SKM-1 (cell line): ENCODE data around the gene LDLRAD3.
A peak's percentile ranks its signal among the peaks of the same experiment; 100 is the strongest.

Experiments used
- DNase-seq: peaks from one replicate; lab custom pipeline; 2025; ENCODE audit not compliant: unreplicated experiment; lab: John Stamatoyannopoulos, UW

Gene LDLRAD3

DNA sequence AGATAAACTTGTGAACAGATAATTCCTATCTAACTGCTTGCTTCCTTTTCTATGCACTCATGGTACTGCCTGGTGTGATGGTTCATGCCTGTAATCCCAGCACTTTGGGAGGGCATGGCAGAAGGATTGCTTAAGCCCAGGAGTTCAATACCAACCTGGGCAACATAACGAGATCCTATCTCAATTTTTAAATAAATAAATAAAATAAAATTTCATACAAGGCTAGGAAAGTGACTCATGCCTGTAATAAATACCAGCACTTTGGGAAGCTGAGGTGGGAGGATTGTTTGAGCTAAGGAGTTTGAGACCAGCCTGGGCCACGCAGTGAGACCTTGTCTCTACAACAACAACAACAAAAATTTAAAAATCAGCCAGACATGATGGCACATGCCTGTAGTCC is 178.8 kb downstream of the LDLRAD3 start:
- no peak for DNase-seq

DNA sequence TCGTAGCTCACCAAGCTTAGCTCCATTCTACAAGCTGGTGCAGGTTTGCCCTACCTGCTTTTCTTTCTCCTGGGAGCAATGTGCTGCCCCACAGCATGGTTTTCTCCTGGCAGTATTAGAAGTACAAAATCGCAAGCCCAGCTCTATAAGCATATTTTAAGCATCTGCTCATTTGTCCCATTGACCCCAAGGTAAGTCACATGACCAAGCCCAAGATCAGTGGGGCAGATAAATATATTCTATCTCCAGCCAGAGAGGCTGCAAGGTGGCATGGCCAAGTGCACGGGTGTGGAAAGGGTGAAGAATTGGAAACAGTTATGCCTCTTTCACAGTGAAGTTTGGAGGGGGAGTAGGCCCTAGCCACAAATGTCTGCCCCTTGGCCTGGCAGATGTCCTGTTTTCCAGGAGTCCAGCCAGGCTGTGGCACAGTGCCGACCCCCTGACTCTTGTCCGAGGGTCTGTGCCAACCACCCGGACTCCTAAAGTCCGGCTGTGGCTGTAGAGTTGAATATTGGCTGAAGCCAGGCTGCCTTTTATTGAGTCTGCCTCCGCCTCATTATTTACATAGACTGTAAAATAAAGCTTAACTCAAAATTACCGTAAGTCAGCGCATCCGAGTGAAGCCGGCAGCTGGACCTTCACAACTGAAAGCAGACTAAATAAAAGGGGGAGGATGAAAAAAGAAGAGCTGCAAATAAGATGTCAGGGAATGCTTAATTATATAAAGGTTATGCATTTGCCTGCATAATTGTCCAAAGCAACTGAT is 179.7 kb downstream of the LDLRAD3 start:
- no peak for DNase-seq

DNA sequence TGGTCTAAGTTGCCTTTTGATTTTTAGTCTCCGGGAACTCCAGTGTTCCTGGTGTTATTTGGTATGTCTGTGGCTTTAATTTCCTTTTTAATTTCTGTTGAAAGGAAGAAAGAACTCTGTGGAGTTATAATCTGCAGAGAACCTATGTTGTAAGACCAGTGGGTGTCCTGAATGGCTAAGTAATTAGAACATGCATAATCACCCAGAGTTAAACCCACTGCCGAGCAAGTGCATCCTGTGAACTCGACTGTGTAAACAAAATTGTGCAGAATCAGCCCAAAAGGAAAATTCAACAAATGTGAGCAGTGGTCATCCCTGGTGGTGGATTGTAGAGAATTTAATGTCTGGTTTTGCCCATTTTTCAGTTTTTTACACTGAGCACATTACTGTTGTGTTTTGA is 182.8 kb downstream of the LDLRAD3 start:
- no peak for DNase-seq

DNA sequence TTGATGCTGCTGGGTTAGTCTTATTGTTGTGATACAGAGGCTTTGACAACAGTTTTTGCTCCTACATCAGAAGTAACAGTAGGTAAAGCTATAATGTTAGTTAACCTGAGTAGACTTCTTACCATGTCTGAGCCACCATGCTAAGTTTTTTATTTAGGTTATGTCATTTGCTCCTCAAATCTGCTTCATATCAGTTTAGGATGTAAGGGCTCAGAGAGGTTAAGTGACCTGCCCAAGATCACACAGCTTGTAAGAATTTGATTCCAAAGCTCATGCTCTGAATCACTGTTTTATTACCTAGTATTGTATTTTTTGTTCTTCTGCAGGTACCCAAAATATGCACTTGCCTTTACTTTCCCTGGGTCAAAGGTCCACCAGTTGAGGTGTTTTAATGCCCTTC is 183.7 kb downstream of the LDLRAD3 start:
- DNase-seq, result no peak

DNA sequence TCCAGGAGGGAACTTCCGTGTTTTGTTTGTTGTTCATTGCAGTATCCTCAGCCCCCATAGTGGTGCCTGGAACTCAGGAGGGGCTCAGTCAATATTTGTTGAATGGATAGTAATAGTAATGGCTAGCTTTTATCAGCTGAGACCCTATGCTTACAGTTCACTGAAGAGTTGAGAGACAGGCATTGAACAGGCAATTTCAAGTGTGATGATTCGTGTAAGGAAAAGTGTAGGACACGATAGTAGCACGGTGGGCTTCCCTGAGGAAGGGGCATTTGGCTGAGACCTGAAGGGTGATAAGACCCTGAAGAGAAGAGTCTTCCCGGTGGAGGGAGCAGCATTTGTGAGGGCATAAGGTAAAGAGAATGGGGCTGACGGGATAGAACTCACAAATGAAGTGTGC is 186.1 kb downstream of the LDLRAD3 start:
- no peak for DNase-seq

DNA sequence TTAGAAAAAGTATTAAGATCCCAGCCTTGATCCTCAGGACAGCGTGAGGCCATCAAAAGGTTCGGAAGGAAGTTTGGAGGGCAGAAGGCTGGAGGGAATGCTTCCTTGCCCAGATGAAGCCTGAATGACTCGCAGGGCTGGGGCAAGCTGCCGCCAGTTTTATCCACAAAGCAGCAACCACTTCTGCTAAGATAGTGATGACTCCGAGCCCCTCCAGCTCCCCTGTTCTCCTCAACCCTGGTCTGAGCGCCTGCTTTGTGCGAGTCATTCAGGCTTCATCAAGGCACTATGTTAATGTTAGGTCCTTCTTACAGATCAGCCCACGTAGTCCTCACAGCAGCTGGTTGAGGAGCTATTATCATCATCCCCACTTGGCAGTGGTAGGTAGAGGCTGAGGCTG is 186.5 kb downstream of the LDLRAD3 start:
- no peak for DNase-seq

DNA sequence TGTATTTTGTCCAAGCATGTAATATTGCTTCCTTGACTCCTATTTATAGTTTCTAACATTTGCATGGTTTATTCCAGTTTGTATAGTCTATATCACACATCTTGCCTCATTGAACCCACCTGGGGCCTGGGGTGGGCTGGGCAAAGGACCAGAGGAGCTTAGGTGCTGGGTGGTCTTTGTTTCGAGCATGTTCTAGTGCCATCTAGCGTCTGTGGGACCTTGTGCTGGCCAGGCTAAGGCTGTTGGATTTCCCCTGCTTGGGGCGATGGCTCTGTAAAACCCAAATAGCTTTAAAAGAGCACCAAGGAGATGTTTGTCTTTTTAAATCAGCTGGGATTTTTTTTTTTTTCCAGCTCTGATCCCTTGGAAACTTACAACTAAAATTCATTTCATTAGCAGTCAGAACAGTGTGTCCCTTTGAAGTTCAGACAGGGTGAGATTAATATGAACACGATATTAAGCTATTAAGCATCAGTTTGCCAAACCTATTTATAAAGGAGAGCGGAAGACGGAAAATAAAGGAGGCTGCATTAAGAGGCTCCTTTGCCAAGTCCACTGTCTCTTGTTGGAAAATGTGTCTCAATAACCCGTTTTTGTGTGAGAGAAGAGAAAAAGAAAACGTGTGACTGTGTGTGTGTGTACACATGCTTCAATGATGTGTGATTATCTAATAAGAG is 188.0 kb downstream of the LDLRAD3 start:
- no peak for DNase-seq

DNA sequence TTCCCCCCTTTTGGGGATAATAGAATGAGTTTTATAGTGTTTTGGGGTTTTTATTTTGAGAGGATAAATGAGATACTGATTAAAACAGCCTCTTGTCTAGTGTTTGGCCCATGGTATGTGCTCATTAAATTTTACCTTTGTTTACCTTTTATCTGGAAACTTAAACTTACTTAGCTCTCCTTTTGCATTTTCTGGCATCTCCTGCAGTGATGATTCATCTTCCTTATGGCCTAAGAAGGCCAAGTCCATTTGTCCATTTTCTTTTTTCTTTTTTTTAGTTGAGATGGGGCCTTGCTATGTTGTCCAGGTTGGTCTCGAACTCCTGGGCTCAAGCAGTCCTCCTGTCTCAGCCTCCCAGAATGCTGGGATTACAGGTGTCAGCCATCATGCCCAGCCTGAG is 189.1 kb downstream of the LDLRAD3 start:
- no peak for DNase-seq

DNA sequence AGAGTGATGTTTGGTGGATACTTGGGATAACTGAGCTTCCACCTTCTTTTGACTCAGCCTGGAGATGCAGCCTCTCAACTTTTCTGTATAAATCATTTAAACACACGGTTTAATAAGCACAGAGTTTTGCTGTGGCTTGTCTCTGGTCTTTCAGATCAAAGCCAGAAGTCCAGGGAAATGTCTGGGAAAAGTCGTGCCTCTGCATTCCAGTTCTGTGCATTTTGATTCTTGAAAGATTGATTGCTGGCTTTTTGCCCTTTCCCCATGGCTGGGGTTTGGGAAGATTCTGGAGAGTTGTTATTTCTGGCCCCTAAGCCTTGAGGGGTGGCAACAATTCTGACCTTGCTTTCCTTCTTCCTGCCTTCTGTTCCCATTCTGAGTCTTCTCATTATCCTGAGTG is 191.2 kb downstream of the LDLRAD3 start:
- DNase-seq, result no peak

DNA sequence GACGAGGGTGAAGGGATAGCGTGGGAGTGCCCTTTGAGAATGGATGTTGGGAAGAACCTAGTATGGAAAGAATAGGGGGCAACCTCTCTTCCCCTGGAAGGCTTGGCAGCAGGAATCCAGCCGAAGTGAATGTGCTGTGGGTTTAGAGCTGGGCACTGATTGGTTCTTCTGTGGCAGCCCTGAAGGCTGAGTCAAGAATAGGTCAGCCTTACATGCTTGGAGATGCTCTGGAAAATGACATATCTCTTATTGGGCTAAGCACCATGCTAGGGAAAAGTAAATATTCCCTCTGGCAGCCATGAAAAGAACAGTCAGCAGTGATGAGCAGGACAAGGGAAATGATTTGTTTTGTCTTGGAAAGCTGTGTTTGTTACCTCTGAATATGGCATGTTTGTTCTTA is 195.9 kb downstream of the LDLRAD3 start:
- no peak for DNase-seq

DNA sequence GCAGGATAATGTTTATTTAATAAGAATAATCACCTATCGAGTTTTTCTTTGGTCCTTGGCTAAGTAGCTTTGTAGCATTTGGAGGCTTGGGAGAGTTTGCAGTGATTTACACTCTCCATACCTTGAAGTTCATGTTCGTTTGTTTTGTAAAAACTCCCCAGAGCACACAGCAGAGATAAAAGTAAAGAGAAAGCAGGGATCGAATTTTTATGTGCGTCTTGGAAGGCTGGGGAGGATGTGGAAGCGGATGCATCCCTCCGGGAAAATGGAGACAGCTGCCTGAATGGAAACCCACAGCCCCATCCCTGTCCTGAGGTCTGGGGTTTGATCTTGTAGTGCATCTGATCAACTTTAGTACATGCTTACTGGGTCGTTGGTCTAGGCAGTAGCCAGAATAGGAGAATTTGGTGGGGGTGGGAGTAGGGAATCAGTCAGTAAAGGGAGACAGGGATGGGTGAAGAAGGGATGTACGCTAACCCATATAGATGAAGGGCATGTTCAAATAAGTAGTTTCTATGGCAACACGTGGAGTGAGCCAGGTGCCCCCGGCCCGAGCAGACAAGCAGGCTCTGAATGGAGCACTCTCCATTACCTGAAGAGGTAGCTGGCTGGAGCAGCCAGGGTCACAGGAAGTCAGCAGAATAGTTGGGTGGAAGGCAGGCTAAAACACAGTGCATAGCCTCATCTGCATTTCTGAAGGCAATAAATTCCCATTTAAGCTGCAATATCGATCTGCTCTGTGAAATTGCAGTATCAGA is 197.5 kb downstream of the LDLRAD3 start:
- no peak for DNase-seq

DNA sequence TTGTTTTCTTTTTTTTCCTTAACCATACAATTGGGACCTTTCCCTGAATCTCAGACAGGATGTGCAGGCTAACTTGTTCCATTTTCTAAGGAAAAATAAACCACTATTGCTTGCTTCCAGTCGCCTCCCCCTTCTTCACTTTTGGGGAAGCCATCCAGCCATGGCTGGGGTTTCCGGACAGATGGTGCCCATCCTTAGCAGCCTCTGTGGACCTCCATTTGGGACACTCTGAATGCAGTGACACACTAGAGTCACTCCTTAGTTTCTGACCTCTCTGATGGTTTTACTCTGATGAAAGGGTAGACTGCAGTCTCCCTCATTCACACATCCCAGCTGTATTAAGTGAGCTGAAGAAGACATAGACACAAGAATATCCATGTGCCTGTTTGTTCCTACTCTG is 198.1 kb downstream of the LDLRAD3 start:
- DNase-seq, result no peak

DNA sequence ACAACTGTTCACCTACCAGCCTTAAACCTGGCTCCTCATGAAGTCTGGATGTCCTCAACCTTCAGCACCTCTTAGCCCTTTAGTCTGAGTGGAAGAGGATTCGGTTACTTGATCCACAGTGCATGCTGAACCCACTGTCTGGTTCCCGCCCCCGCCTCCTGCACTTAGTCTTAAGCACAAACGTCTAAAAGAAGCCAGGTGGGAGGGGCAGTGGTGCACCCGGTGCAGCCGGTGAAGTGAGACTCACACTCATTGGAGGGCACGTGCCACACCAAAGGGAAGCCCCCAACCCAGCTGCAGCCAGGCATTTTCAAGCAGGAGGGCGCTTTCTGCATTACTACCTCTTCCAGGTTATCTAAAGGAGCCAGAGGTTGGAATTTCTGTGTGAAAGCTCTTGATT is 198.6 kb downstream of the LDLRAD3 start:
- no peak for DNase-seq

DNA sequence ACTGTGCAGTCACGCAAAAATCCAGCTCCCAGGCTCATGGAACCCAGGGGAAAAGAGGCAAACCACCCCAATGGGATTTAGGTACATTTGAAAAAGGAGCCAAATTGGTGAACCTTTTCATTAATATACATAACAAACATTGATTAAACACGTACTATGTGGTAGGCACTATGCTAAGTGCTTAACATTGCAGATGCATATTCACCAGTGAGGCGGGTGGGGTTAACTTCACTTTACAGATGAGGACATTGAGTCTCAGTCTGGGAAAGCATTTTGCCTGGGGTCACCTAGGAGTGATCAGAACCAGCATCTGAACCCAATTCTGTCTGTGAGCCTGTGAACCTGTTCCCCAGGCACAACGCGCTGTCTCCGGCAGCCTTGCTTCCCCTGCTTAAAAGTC is 199.0 kb downstream of the LDLRAD3 start:
- DNase-seq, result no peak

DNA sequence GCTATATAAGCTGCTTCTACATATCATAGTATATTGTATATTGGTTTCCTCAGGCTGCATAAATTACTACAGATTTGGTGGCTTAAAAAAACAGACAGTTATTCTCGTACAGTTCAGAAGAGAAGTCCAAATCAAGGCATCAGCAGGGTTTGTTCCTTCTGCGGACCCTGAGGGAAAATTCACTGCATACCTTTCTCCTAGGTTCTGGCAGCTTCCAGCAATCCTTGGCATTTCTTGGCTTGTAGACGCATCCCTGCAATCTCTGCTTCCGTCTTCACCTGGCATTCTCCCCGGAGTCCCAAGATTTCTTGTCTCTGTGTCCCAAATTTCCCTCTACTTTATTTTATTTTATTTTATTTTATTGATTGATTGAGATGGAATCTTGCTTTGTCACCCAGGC is 202.6 kb downstream of the LDLRAD3 start:
- no peak for DNase-seq

DNA sequence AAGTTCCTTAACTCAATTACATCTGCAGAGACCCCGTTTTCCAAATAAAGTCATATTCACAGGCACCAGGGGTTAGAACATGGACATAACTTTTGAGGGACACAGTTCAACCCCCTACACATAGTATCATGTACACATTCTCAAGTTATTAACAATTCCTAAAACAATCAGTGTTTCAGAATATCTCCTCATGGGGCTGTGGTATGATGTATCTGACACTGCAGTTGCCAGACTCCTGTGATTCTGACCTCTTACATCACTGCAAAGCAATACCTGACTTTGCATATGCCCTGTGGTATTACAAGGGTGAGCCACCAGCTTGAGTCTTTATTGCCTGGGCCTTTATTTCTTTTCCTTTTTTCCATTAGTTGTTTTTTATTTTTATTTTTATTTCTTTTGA is 203.6 kb downstream of the LDLRAD3 start:
- DNase-seq, result no peak

DNA sequence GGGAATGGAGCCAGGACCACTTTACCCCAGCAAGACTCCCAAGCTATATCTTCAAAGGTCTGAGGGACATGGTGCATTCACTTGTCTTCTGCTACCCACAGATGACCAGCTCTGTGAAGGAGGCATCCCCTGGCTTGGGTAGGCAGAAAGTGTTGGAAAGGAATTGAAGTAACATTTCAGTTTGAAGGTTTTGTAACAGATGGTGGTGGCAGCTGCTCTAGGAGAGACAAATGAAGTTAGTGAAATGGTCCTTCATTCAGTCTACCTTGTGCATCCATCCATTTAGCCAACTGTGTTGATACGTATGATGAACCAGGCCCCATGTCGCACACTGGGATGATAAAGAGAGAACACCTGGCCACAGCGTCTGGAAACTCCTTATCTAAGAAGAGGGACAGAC is 204.8 kb downstream of the LDLRAD3 start:
- no peak for DNase-seq

DNA sequence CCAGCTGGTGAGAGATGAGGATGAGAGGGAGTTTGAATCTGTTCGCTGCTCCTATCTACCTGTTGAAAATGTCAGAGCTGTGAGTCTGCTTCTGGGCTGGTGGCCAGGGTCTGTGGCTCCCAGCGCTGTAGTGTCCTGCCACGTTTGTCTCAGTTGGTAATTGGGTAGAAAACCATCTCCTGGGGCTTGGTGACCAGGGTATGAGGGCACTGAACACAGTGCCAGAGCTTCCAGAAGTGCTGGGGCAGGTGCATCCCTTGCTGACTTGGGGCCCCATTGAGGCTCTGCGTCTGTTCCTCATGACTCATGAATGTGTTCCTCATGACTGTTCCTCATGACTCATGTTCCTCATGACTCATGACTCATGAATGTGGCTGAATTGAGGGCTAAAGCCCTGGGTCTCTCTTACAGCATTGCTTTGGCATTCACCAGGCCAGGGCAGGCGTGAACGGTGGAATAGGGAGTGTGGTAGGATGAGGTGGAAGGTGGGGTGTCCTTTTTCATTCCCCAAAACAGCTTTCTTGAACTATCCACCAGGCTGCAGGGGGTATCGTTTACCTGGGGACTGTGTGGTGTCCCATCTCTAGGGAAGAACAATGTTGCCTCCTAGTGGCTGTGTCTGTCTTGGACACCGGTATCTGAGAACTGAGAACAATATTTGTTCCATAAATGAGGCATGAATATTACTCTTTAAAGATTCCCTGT is 205.8 kb downstream of the LDLRAD3 start:
- peak; percentile 57 for DNase-seq

DNA sequence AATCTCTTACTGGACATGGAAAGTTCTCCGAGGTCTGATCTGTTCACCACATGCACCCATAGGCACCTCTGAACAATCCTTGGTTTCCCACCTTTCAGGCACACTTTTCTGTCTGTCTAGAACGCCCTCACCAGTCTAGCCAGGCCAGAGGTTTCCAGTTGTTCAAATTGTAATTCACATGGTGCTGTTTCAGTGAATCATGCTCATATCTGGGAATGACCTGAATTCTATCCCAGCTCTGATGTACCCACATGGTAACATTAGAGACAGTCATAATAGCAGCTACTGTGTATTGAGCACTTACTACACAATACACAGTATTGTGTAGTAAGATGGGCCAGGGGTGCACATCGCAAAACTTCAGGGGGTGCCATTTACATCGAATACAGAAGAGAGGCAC is 207.1 kb downstream of the LDLRAD3 start:
- DNase-seq, result no peak

DNA sequence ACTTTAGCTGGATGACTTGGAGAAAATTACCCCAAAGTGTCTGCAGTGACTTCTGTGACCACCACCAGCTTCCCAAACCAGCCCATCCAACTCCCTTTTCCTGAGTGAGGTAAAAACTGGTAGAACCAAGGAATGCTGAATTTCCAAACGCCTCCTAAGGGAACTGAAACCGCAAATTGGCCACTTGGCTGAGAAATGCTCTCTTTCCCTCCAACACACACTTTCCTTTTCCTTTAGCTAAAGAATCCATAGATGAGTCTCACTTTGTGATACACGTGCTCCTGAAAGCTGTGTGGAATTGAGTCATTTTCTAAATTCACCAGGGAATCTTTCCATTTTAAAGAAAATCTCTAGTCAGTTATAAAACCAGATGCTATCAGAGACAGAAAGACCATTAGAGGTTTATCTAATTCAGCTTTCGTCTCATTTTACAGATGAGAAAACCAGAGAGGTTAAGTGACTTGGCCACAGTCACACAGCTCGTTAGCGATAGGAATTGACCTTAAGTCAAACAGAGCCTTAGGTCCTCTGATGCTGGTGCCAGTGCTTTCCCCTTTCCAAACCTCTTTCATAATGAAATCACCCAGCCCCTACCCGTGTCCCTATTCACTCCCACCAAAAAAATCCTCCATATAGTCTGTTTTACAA is 208.2 kb downstream of the LDLRAD3 start:
- no peak for DNase-seq

DNA sequence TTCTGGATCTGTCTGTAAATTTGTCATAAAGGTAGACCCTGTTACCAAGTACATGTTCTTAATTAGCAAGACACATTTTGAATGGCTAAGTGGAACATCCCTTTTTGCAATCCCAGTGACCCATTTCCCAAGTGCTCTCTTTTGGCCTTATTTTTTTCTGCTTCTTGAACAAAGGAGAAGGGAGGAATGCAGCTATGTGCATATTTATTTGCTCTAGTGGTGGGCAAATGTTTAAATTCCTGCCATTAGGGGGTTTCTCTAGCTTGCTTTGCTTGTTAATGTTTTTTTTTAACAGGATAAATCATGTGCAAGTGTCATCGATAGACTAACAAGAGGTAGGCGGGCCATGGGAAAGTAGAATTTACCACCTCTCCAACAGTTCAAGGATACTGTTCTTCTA is 209.7 kb downstream of the LDLRAD3 start:
- DNase-seq, result no peak
